Measurements from ENCODE around the gene SYT5.
"Not testable (repeated sequence)": the region's sequence is repeated elsewhere in the genome, so short reads cannot be mapped to it uniquely, and the experiment has no call there.

SYT5 gene

DNA sequence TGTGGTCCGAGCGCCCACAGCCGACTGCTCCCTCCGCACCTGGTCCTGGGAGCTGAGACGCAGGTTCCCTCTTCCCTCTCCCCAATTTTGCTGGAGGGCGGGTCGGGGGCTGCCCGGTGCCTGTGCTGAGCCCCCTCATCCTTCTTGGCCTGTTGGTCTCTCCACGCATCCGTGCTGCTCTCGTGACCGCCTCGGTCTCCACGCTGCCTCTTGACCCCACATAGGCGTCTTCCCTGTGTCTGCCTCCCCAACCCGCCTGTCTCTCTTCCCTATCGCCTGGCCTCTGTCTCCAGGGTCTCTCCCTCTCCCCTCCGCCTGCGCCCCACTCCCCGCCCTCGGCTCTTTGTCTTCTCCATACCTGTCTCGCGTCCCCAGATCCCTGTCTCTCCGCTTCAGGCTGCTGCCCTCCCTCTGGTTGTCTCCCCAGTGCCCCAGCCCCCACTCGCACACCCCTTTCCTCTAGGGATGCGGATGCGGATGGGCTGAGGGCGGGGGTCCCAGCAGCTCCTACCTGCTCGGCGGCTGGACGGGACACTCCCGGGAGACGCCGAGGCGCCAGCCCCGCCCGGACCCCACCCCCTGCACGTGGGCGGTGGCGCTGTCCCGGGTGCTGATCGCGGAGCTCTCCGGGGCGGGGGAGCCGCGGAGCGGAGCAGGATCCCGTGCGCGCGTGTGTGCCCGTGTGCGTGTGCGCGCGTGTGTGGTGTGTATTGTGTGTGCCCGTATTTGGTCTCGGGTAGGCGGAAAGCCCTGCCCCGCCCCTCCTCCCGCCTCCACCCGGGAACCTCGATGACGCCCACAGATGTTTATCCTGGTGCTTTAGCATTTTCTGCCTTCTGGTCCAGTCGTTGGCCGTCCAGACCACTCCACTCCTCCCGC lies at the start of gene SYT5:
TSS of gene SYT5 (minus strand) at position 684 of the 879 bp plus-strand sequence. CDS start 1,248 bp downstream, outside the sequence.
- DNase-seq, result no peak

- no peak for DNase-seq
These were observed 49.7 kb upstream of the SYT5 start for GRCh38 chr19:55229789-55230182.

GRCh38 chr19:55229145-55229788 lies 49.2 kb upstream of the SYT5 start:
- DNase-seq, result no peak

- no peak for DNase-seq
These were observed 48.4 kb upstream of the SYT5 start, which contains the start of gene TMEM86B for GRCh38 chr19:55228403-55229031. TMEM86B (minus strand) TSS chr19:55228763; CDS start chr19:55228741, 22 bp downstream.

GRCh38 chr19:55228015-55228391 lies 47.9 kb upstream of the SYT5 start:
- no peak for DNase-seq

- no peak for DNase-seq
These were observed 47.3 kb upstream of the SYT5 start for GRCh38 chr19:55227241-55228014.

DNA sequence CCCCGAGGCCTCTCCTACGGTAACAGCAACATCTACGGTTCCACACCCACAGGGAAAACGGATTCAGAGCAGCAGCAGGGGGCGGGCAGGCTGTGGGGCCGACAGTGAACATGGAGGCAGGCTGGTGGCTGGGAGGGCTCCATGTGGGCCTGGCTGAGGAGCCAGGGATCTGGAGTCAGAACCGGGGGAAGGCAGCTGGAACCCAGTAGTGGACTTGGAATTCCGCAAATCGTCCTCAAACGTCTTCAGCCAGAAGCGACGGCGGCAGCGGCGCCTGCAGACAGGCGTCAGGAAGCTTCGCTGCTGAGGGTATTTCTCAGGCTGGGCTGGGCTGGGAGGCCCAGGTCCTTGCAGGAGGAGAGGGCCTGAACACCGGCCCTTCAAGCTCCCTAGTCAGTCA lies 46.7 kb upstream of the SYT5 start:
- no peak for DNase-seq

DNA sequence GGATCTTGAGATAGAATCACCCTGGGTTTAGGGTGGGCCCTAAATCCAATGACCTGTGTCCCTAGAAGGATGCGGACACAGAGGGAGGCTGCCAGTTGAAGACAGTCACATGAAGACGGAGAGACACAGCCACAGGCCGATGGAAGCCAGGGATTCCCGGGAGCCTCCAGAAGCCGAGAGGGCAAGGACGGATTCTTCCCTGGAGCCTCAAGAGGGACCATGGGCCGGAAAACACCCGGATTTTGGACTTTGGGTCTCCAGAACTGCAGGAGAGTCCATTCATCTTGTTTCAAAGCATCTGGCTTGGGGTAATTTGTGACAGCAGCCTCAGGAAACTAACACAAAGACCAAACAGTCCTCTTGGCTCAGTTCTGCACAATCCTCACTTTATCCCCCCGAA lies 46.2 kb upstream of the SYT5 start:
- no peak for DNase-seq

DNA sequence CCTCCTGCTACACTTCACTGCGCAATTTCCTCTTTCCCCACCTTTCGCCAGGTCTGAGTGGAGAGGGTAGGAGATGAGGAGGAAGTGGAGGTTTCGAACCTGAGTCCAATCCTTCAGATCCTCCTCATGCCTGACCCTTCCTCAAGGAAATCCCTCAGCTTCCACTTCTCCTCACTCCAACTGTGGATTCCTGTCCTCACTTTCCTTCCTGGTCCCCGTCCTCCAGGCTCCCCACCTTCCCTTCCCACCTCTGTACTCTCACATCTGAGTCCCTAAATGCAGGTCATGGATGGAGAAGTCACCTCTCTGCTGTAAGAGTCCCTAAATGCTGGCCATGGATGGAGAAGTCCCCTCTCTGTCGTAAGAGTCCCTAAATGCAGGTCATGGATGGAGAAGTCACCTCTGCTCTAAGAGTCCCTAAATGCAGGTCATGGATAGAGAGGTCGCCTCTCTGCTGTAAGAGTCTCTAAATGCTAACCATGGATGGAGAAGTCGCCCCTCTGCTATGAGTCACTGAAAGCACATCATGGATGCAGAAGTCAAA lies 45.4 kb upstream of the SYT5 start:
- DNase-seq, result no peak

- DNase-seq, result not testable (repeated sequence)
These were observed 44.8 kb upstream of the SYT5 start for GRCh38 chr19:55224679-55225414.

DNA sequence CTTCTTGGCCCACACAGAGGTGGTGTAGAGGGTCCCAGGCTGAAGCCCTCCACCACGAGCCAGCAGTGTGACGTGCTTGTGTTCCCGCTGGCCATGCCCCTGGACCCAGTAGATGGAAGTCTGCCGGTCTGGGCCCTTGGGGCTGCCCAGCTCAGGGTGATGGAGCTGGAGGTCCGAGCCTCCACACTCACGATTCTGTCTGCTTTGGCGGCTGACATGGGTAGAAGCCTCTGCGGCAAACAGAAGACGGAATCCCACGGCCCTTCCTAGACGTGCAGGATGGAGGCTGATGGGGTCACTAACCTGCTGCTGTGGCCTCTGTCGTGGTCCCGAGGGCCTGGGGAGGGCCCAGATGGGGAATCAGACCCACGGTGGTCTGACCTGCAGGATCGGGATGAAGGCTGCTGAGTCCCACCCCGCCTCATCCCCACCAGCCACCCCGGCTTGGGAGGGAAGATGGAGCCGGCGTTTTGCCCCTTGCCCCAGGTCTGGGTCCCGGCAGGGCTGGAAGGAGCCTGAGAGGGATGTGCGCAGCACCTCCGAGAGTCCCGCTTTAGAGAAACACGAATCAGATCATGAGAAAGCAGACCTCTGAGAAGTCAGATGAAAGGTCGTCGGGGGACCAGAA lies 44.1 kb upstream of the SYT5 start:
- no peak for DNase-seq

DNA sequence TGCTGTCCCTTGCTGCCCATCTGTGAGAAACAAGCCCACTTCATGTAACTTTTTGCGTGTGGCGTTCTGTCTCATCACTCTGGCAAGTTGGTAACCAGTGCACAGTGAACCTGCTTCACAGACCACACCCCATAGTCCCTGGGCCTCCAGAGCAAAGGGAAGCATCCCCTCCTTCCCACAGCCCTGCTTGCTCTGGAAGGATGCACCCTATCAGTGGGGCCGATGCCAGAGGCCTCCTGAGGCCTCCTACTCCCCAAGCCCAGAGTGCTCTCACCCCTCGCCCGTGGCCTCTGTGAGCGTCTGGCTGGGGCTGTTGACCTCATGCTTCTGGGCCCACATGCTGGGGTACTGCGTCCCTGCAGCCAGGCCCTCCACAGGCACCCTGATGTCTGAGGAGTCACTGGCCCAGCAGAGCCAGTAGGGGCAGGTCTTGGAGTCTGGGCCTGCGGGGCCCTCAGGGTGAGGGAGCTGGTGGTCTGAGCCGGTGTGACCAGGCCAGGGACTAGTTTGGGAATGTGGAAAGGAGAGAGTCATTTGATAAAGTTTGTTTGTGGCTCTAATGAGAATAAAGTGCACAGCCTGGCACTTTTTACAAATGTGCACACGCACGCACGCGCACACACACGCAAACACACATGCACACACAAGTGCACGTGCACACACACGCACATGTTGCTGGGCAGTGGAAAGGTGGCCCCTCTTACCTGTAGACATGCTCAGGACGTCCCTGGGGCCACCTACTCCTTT lies 43.4 kb upstream of the SYT5 start:
- DNase-seq, result no peak

- DNase-seq, result no peak
These were observed 40.4 kb upstream of the SYT5 start for GRCh38 chr19:55220525-55220924.

DNA sequence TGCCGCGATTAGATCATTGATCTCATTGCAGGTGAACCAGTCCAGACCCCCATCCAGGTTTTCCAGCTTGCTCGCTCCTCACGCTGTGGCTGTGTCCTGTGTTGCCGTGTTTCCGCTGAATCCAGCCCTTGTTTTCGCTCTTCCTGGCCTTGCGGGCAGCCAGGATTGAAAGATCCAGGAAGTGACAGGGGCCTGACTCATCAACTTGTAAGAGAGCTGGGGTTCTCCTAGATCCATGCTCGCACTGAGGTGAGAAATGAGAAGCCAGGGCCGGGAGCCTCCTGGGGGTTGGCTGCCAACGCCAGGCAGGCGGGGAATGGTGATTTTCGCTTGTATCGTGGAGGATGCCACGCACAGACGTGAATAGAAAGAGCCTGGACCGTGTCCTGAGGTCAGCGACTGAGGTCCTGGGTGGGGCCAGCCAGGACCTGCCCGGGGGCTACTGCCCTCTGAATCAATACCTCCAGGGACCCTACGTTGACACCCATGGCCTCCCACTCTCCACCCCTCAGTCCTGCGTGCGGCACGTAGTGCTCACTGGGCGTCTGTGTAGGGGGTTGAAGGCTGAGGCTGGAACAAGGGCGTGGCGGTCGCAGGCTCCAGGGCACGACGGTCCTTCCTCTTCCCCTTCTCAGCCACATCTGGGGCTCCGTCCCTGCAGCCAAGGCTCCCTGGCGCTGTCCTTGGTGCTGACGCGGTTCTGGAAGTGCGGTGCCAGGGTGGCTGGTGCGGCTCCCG lies 36.5 kb upstream of the SYT5 start:
- peak; percentile 94 for DNase-seq

DNA sequence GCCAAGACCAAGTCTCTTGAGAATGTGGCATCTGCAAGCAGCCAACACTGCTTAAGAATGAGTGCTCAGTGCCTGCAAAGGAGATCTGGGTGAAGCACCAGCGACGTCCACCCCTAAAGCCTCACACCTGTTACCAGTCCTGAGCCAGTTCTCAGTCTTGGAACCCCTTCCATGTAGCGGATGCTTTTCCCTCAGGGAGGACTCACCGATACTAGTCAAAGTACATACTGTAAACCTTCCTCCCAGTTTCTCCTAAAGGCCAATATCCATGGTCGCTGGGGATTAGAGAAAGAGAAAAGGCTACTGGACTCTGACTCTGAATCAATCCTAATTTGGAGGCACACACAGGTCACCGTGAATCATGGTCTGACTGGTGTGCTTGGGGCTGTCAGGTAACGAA lies 33.5 kb upstream of the SYT5 start:
- no peak for DNase-seq

- DNase-seq, result no peak
These were observed 32.4 kb upstream of the SYT5 start for GRCh38 chr19:55212447-55212846.

DNA sequence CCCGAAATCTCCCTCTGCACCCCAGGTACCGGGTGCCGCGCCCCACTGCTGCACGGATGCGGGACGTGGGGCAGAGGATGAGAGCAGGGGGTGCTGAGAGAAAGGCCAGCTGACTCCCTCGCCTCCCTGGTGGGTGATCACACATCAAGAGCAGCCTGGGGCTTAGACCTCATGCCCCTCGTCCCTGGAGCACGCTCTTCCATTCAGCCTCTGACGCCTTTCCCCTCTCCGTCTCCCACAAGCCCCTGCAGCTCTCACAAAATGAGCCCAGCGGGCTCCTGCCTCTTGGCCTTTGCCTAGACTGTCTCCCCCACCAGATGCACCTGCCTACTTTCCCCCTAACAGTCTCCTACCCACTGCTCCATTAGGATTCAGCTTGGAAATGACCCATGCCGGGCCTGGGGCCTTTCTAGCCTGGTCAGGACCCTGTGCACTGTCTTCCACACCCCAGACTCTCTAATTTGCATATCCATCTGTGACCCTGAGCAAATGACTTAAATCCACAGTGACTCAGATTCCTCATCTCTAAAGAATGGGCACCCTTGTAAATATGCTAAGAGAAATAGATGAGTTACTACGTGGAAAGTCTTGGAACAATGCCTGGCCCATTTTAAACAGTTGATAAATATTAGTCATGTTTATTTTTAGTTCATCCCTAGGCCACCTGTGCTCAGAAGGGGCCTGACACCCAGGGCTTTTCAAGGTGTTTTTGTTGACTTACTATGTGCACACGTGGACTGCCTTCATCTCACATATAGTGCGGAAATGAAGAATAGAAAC lies 29.8 kb upstream of the SYT5 start:
- DNase-seq, result peak; percentile 42

DNA sequence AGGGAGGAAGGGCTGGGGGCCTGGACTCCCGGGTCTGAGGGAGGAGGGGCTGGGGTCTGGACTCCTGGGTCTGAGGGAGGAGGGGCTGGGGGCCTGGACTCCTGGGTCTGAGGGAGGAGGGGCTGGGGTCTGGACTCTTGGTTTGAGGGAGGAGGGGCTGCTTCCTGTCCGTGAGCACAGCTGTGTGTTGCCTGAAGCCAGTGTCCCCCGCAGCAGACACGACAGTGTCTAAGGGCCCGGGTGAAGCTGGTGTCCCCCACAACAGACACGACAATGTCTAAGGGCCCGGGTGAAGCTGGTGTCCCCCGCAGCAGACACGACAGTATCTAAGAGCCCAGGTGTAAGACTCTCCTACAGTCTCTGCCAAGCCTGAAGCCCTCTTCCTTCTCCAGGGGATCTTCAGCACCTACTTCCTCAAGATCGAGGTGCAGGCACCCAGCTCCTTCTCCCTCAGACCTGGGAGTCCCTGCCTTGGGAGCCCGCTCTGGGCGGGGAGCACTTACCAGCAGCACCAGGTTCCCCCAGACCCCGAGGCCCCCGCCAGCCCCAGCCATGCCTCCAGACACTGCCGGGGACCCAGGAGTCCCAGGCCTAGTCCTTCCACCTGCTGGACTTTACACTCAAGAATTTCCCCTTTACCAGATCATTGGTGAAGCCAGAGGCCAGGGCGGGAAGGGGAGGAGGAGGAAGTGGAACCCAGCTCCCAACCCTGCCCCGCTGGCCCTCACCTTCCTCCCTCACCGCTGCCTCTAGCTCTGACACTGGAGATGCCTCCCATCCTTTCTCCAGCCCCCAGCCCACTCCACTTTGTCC lies 29.0 kb upstream of the SYT5 start, which contains the start of gene PTPRH:
TSS of gene PTPRH (minus strand) at position 622 of the 813 bp plus-strand sequence. CDS start at position 554, 68 bp downstream.
- no peak for DNase-seq

All from COR-L47 (cell line).